H1 (cell line): ENCODE data around the gene STYXL1. TPM values are rescaled to one million over a fixed set of nuclear protein-coding genes. Genes with fewer than 3 reads are reported as not detected.

Experiments used
- CTCF ChIA-PET: fragments of 300-600 bp; sonication (Branson Sonifier 250); formaldehyde crosslinking; loops from one replicate; lab custom pipeline; 2021; ENCODE audit not compliant: partially characterized antibody; lab: Charles Lee
- POLR2A ChIA-PET: fragments of 300-600 bp; sonication (Branson Sonifier 250); formaldehyde crosslinking; loops from one replicate; lab custom pipeline; 2021; ENCODE audit warnings: inconsistent platforms; ENCODE audit not compliant: partially characterized antibody; lab: Charles Lee
- DNase-seq, 2 experiments: peaks; one replicate each; pipeline versions ENCODE4 v3.0.0 to v3.0.0-alpha.2; 2010 to 2022; ENCODE audit warnings: low spot score in 2 of 2, low read depth in 1 of 2, mixed read lengths in 1 of 2
- FAIRE-seq: peaks from 2 replicates; lab custom pipeline; 2011; peaks lifted over from hg19 to GRCh38; lab: Jason Lieb, UNC
- H2AFZ ChIP-seq: 2 replicates; pipeline ENCODE4 v1.8.1; 2012; ENCODE audit warnings: low read length, inconsistent platforms
- H2AK5ac ChIP-seq: 2 replicates; pipeline ENCODE4 v1.6.1; 2013; ENCODE audit warnings: low read depth, low read length
- H2BK120ac ChIP-seq: replicated peaks from 2 replicates; pipeline ENCODE3; 2013; ENCODE audit warnings: low read depth, low read length, inconsistent platforms
- H2BK12ac ChIP-seq: 2 replicates; pipeline ENCODE4 v1.6.1; 2013; ENCODE audit warnings: low read depth, low read length
- H2BK15ac ChIP-seq: 2 replicates; pipeline ENCODE4 v1.6.1; 2013; ENCODE audit warnings: low read length
- H2BK20ac ChIP-seq: 2 replicates; pipeline ENCODE4 v1.6.1; 2013; ENCODE audit warnings: low read length
- H2BK5ac ChIP-seq: 2 replicates; pipeline ENCODE4 v1.6.1; 2013; ENCODE audit warnings: low read depth, low read length
- H3K14ac ChIP-seq: 2 replicates; pipeline ENCODE4 v1.6.1; 2013; ENCODE audit warnings: inconsistent platforms; ENCODE audit not compliant: insufficient read length
- H3K18ac ChIP-seq: 2 replicates; pipeline ENCODE4 v1.6.1; 2013; ENCODE audit warnings: low read length; ENCODE audit errors: extremely low read depth
- H3K23ac ChIP-seq: 2 replicates; pipeline ENCODE4 v1.6.1; 2013; ENCODE audit warnings: inconsistent platforms; ENCODE audit not compliant: insufficient read length
- H3K23me2 ChIP-seq: 2 replicates; pipeline ENCODE4 v1.6.1; 2013; ENCODE audit warnings: low read depth, low read length
- H3K27ac ChIP-seq: 2 replicates; pipeline ENCODE4 v1.6.1; 2011; ENCODE audit warnings: low read depth, low read length, inconsistent platforms
- H3K27me3 ChIP-seq, 4 experiments: replicated peaks in 1 of 4; 1 replicate in 1 of 4; 2 replicates in 3 of 4; pipeline versions ENCODE4 v1.6.1 to v1.8.1; 2011 to 2013; ENCODE audit warnings: low read length in 3 of 4, mild to moderate bottlenecking in 3 of 4, inconsistent platforms in 2 of 4, mixed read lengths in 2 of 4, moderate library complexity in 1 of 4; ENCODE audit not compliant: control insufficient read depth in 3 of 4, insufficient read depth in 3 of 4; ENCODE audit errors: extremely low read depth in 1 of 4
- H3K36me3 ChIP-seq, 4 experiments: 2 replicates each; pipeline versions ENCODE4 v1.6.1 to v1.8.1; 2011 to 2013; ENCODE audit warnings: mild to moderate bottlenecking in 4 of 4, low read length in 3 of 4, moderate library complexity in 2 of 4, control low read depth in 1 of 4, inconsistent platforms in 1 of 4; ENCODE audit not compliant: insufficient read depth in 4 of 4, control insufficient read depth in 2 of 4
- H3K4ac ChIP-seq: replicated peaks from 2 replicates; pipeline ENCODE3; 2013; ENCODE audit warnings: low read length, low read depth, mixed read lengths, inconsistent platforms; ENCODE audit not compliant: insufficient read length
- H3K4me1 ChIP-seq, 4 experiments: replicated peaks in 1 of 4; 1 replicate in 1 of 4; 2 replicates in 3 of 4; pipeline versions ENCODE4 v1.6.1 to v1.8.1; 2011 to 2013; ENCODE audit warnings: low read length in 3 of 4, inconsistent platforms in 2 of 4, mixed read lengths in 1 of 4; ENCODE audit not compliant: insufficient read depth in 4 of 4, control insufficient read depth in 3 of 4
- H3K4me2 ChIP-seq, 2 experiments: 2 replicates each; pipeline versions ENCODE4 v1.6.1 to v1.8.1; 2011 to 2013; ENCODE audit warnings: low read depth in 2 of 2, low read length in 2 of 2, control low read depth in 1 of 2, inconsistent platforms in 1 of 2, mild to moderate bottlenecking in 1 of 2; ENCODE audit not compliant: insufficient read depth in 1 of 2
- H3K4me3 ChIP-seq, 4 experiments: fragments of 200-600, 300-600 bp in 1 of 4; sonication (generic), shearing (Covaris generic), sonication (Bioruptor Twin) in 1 of 4; 2 replicates each; pipeline versions ENCODE4 v1.5.1 to v1.8.1; 2011 to 2016; ENCODE audit warnings: low read length in 4 of 4, low read depth in 3 of 4, control low read depth in 2 of 4, inconsistent platforms in 2 of 4, mild to moderate bottlenecking in 2 of 4, mixed read lengths in 1 of 4, moderate library complexity in 1 of 4; ENCODE audit not compliant: insufficient read depth in 2 of 4; ENCODE audit errors: extremely low read depth in 1 of 4
- H3K56ac ChIP-seq: replicated peaks from 2 replicates; pipeline ENCODE3; 2013; ENCODE audit warnings: low read depth, mild to moderate bottlenecking, mixed read lengths, low read length, inconsistent platforms; ENCODE audit not compliant: insufficient read length
- H3K79me1 ChIP-seq: 2 replicates; pipeline ENCODE4 v1.6.1; 2013; ENCODE audit warnings: low read depth, low read length, control low read depth
- H3K79me2 ChIP-seq, 2 experiments: 2 replicates each; pipeline versions ENCODE4 v1.6.1 to v1.8.1; 2012 to 2013; ENCODE audit warnings: low read length in 2 of 2, mild to moderate bottlenecking in 2 of 2, inconsistent platforms in 1 of 2; ENCODE audit not compliant: insufficient read depth in 2 of 2, control insufficient read depth in 1 of 2
- H3K9ac ChIP-seq, 4 experiments: replicated peaks in 1 of 4; 1 replicate in 1 of 4; 2 replicates in 3 of 4; pipeline versions ENCODE4 v1.6.1 to v1.8.1; 2011 to 2013; ENCODE audit warnings: low read depth in 3 of 4, low read length in 3 of 4, control low read depth in 2 of 4, mild to moderate bottlenecking in 2 of 4, moderate library complexity in 2 of 4, inconsistent platforms in 1 of 4; ENCODE audit errors: extremely low read depth in 1 of 4
- H3K9me3 ChIP-seq, 2 experiments: 2 replicates each; pipeline versions ENCODE4 v1.6.1 to v1.8.1; 2012 to 2013; ENCODE audit warnings: mild to moderate bottlenecking in 2 of 2, moderate library complexity in 2 of 2, control low read depth in 1 of 2, inconsistent platforms in 1 of 2, low read depth in 1 of 2, low read length in 1 of 2, mixed read lengths in 1 of 2; ENCODE audit not compliant: insufficient read depth in 2 of 2
- H4K20me1 ChIP-seq, 2 experiments: replicated peaks in 1 of 2; 2 replicates each; pipeline versions ENCODE3 to v1.8.1; 2011 to 2013; ENCODE audit warnings: inconsistent platforms in 2 of 2, low read length in 2 of 2, mild to moderate bottlenecking in 1 of 2; ENCODE audit not compliant: insufficient read depth in 2 of 2, control insufficient read depth in 1 of 2
- H4K5ac ChIP-seq: 2 replicates; pipeline ENCODE4 v1.6.1; 2013; ENCODE audit warnings: low read length, low read depth, mixed read lengths, inconsistent platforms; ENCODE audit not compliant: insufficient read length
- H4K8ac ChIP-seq: 2 replicates; pipeline ENCODE4 v1.8.0; 2013; ENCODE audit warnings: mild to moderate bottlenecking, moderate library complexity, low read length, inconsistent platforms; ENCODE audit not compliant: insufficient read depth; ENCODE audit errors: extremely low read depth
- H4K91ac ChIP-seq: replicated peaks from 2 replicates; pipeline ENCODE3; 2013; ENCODE audit warnings: low read length, mixed read lengths, inconsistent platforms; ENCODE audit not compliant: insufficient read length
- GTF2F1 ChIP-seq: IDR thresholded peaks from 2 replicates; pipeline ENCODE4 v1.6.1; 2012; ENCODE audit warnings: low read depth, low read length, improper control_type of control experiment, borderline replicate concordance
- KDM1A ChIP-seq: fragments of 200-600, 300-600 bp; sonication (generic); IDR thresholded peaks from 2 replicates; pipeline ENCODE4 v1.7.1; 2016; ENCODE audit warnings: mild to moderate bottlenecking, low read length, borderline replicate concordance
- NANOG ChIP-seq: IDR thresholded peaks from 2 replicates; pipeline ENCODE4 v1.6.1; 2011; ENCODE audit warnings: low read length, low read depth, mild to moderate bottlenecking, inconsistent platforms; ENCODE audit not compliant: insufficient read depth, poor library complexity, severe bottlenecking
- NRF1 ChIP-seq: IDR thresholded peaks from 2 replicates; pipeline ENCODE4 v1.6.1; 2011; ENCODE audit warnings: mild to moderate bottlenecking, low read depth, low read length, improper control_type of control experiment
- PHF8 ChIP-seq: fragments of 200-600 bp; sonication (generic); conservative IDR thresholded peaks from 2 replicates; pipeline ENCODE4 v1.7.1; 2012; ENCODE audit warnings: low read depth, mild to moderate bottlenecking, inconsistent platforms, low read length, moderate library complexity
- RXRA ChIP-seq: IDR thresholded peaks from 2 replicates; pipeline ENCODE4 v1.6.1; 2011; ENCODE audit warnings: low read depth, mild to moderate bottlenecking, low read length, moderate library complexity; ENCODE audit not compliant: insufficient read depth
- SIX5 ChIP-seq: IDR thresholded peaks from 2 replicates; pipeline ENCODE4 v1.6.1; 2011; ENCODE audit warnings: mild to moderate bottlenecking, low read depth, low read length
- TAF1 ChIP-seq: IDR thresholded peaks from 2 replicates; pipeline ENCODE4 v1.6.1; 2011; ENCODE audit warnings: mild to moderate bottlenecking, low read depth, low read length
- WGBS, 2 experiments: shearing (Covaris generic) in 1 of 2; methylation state at CpG; one replicate each; pipeline versions ENCODE4 v1.1.6 to v1.1.7; 2013 to 2015; ENCODE audit warnings: low lambda C conversion rate in 2 of 2, mixed read lengths in 2 of 2, inconsistent platforms in 1 of 2, low coverage in 1 of 2, missing lambda C conversion rate in 1 of 2; ENCODE audit not compliant: insufficient replicate concordance in 2 of 2, insufficient coverage in 1 of 2, insufficient read length in 1 of 2; ENCODE audit errors: extremely low coverage in 1 of 2, missing lambda C conversion rate in 1 of 2; 5-methylcytosine and 5-hydroxymethylcytosine counted together
- polyA plus RNA-seq, 7 experiments: library from polyadenylated mRNA; depleted of rRNA in 3 of 7; stranded (reverse) in 5 of 7; unstranded in 2 of 7; fragments of >200 nt in 5 of 7; fragments of 200-250 nt in 2 of 7; gene quantifications; 1 replicate in 5 of 7; 2 replicates in 1 of 7; 4 replicates in 1 of 7; pipeline versions ENCODE4 v1.2.1 to v1.2.3, GENCODE V29; 2011 to 2013; ENCODE audit warnings: missing spikeins in 2 of 7, mixed read lengths in 2 of 7
- total RNA-seq: library from RNA; stranded (reverse); fragmentation: NEBNext Ultra II Directional; extraction: Animal tissue kit (Norgen Biotek cat#: 25700); gene quantifications from 2 replicates; pipeline ENCODE4 v1.2.1, GENCODE V29; 2021

Gene STYXL1
- total and polyA plus RNA-seq, 2 of the 8 experiments (the other 6 are each of a cell fraction or from before 2014, with no cell fraction given) = 32.3 to 53.9 TPM

DNA sequence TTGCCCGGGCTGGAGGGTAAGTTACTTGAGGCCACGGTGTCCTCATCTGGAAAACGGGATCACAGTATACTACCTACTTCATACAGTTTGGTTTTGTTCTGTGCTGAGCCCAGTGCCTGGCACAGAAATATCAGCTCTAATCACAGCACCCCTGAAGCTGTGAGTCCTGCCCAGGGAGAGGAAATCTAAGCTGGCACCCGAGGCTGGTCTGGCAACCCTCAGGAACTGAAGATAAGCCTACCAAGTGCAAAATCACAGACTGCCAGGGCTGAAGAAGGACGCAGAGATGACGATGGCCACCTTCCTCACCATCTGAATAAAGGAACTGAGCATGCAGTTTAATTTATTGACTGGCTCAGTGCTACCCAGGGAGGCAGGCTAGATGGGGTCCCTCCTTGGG lies 45.7 kb downstream of the STYXL1 start:
- no peak overlapping the region for H3K27ac ChIP-seq
- no peaks in the 10 kb centered on the region for H3K4me1 ChIP-seq
- H2BK15ac ChIP-seq = no peak overlapping the region
- no peak overlapping the region for H4K5ac ChIP-seq
- ChIA-PET POLR2A (no interaction called here), CTCF (interaction anchor here (0.7 to 3.3 kb wide), 4 partner anchors 18 to 99 kb away, joined by 3 to 18 read pairs (median 4); no protein-coding TSS in a partner anchor)
- H3K9me3 ChIP-seq = no peaks in the 10 kb centered on the region
- DNase-seq (no peak), FAIRE-seq (no peak)
- H3K4me2 ChIP-seq = no peak overlapping the region
- no peaks in the 10 kb centered on the region for H3K23me2 ChIP-seq
- WGBS, 2 experiments = 92% methylated on average over 5 of the region's 6 CpGs; no CpG with 5 or more reads in 1 of the 2 experiments
- H2BK20ac ChIP-seq = no peak overlapping the region
- no peak overlapping the region for H2BK12ac ChIP-seq
- no peak overlapping the region for H2BK120ac ChIP-seq
- H3K23ac ChIP-seq = no peak overlapping the region
- no peak overlapping the region for H3K4me3 ChIP-seq
- H4K8ac ChIP-seq = no peak overlapping the region
- no peaks in the 10 kb centered on the region for H4K20me1 ChIP-seq
- no peaks in the 10 kb centered on the region for H3K27me3 ChIP-seq
- no peak overlapping the region for H2BK5ac ChIP-seq
- H2AFZ ChIP-seq = no peak overlapping the region
- no peaks in the 10 kb centered on the region for H3K79me2 ChIP-seq
- no peak overlapping the region for H3K14ac ChIP-seq
- H3K4ac ChIP-seq = no peak overlapping the region
- H2AK5ac ChIP-seq = no peak overlapping the region
- no peak overlapping the region for H3K9ac ChIP-seq
- H3K79me1 ChIP-seq = no peaks in the 10 kb centered on the region
- H3K56ac ChIP-seq = no peak overlapping the region
- H4K91ac ChIP-seq = no peak overlapping the region
- H3K36me3 ChIP-seq = peaks cover 0 to 4% (median 0%) of the 10 kb centered on the region in 4 experiments; a peak in 1 of 8 replicates
- no peak overlapping the region for H3K18ac ChIP-seq
- TF ChIP-seq RXRA (no peak), PHF8 (no peak), NANOG (no peak), NRF1 (no peak), TAF1 (no peak), KDM1A (no peak), SIX5 (no peak), GTF2F1 (no peak)
